ENCODE data around the gene SCFD2. TPM values are rescaled to one million over a fixed set of nuclear protein-coding genes. Genes with fewer than 3 reads are reported as not detected.
"Not testable (repeated sequence)": the region's sequence is repeated elsewhere in the genome, so short reads cannot be mapped to it uniquely, and the experiment has no call there.

Gene SCFD2
- polyA plus RNA-seq, 2 donors, result 4.8 to 8.2 TPM

DNA sequence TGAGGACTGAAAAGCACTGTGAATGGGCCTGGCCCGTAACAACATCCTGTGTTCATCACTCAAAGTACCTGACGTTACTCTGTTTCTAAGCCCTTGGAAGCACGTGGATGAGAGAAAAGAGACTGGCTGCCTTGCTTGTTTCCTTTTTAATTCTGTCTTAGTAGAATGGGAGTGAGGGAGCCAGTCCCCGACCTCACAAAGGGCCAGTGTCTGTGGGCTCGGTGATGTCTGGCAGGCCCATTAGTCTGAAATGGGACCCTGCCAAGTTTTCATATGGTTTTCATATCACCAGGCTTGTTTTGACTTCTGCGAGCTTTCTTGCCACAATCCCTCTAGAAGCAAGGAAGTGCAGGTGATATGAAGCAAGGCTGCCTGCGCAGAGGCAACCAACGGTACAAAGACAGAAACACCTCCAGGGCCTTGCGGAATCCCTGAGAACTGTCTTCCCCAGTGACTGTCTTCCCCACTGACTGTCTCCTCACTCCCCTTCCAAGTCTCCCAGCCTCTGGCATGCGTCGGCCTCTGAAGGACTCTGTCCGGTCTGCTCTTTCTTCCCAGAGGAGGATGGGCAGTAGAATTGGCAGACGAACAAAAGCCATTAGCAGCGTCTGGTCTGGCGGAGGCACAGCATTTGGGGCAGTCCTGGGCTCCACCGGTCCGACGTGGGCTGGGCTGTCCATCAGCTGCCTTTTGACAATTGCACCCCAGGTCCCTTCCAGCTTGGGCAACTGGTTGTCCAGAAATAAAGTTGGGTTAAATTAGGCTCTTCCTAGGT, 524.0 kb downstream of the SCFD2 start:
- Histone ChIP-seq H3K9me3 (ENCODE audit: control insufficient read depth in 2 of 2, insufficient read depth in 1 of 2, low read depth in 1 of 2, low read length in 1 of 2) (no peaks in the 10 kb centered on the region), H3K4me1 (ENCODE audit: control insufficient read depth in 2 of 2, insufficient read depth in 2 of 2, low read length in 1 of 2) (peaks cover 0 to 4% of the 10 kb centered on the region in 2 donors), H3K36me3 (ENCODE audit: control insufficient read depth in 2 of 2, insufficient read depth in 2 of 2, low read length in 1 of 2) (no peaks in the 10 kb centered on the region), H3K27ac (ENCODE audit: low read depth in 2 of 2, low read length in 1 of 2) (no peak overlapping the region), H3K27me3 (ENCODE audit: control insufficient read depth in 1 of 2, insufficient read depth in 2 of 2, low read length in 2 of 2) (no peaks in the 10 kb centered on the region), H3K4me3 (ENCODE audit: low read depth in 1 of 2, low read length in 2 of 2) (no peak overlapping the region)
- 51 to 55% methylated on average over 18 of the region's 18 CpGs for WGBS, 2 donors

DNA sequence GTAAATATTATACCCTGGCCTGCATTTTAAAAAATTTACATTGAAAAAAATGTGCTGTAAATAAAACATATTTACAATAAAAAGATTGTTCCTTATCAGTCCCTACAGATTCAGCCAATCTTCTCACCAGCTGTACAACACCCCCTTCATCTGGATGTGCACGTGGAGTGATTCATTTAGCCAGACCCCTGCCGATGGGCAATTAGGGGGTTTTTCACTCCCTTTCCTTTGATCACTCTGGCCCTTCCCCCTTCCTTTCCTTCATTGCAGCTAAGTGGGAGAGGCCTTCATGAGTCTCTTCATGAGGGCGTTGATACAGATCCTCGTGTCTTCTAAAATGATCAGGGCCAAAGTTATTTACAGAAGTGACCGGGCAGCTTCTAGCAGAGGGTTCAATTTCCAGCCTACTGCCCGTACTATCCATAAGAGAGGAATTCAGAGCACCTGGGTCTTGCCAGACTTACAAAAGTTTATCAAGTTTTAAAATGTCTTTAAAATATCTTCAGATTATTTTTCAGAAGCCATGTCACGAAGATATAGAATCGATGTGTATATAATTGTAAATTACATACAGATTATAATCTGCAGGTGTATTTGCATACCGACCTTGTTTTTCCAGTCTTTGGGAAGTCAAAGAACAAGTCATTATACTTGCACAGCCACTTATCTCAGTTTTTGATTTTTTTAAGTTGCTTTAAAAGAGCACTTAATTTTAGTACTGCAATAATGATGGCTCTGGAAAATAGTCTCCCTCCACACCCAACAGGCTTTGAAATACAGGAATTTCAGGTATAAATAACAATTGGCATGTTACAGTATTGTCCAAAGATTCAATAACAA, 525.1 kb downstream of the SCFD2 start:
- 70 to 78% methylated on average over 9 of the region's 9 CpGs for WGBS, 2 donors
- no peak overlapping the region for H3K4me3 ChIP-seq (ENCODE audit: low read depth in 1 of 2, low read length in 2 of 2)
- no peaks in the 10 kb centered on the region for H3K36me3 ChIP-seq (ENCODE audit: control insufficient read depth in 2 of 2, insufficient read depth in 2 of 2, low read length in 1 of 2)
- H3K27me3 ChIP-seq (ENCODE audit: control insufficient read depth in 1 of 2, insufficient read depth in 2 of 2, low read length in 2 of 2), result no peaks in the 10 kb centered on the region
- H3K9me3 ChIP-seq (ENCODE audit: control insufficient read depth in 2 of 2, insufficient read depth in 1 of 2, low read depth in 1 of 2, low read length in 1 of 2), result no peaks in the 10 kb centered on the region
- no peak overlapping the region for H3K27ac ChIP-seq (ENCODE audit: low read depth in 2 of 2, low read length in 1 of 2)
- peaks cover 0 to 4% of the 10 kb centered on the region in 2 donors for H3K4me1 ChIP-seq (ENCODE audit: control insufficient read depth in 2 of 2, insufficient read depth in 2 of 2, low read length in 1 of 2)

DNA sequence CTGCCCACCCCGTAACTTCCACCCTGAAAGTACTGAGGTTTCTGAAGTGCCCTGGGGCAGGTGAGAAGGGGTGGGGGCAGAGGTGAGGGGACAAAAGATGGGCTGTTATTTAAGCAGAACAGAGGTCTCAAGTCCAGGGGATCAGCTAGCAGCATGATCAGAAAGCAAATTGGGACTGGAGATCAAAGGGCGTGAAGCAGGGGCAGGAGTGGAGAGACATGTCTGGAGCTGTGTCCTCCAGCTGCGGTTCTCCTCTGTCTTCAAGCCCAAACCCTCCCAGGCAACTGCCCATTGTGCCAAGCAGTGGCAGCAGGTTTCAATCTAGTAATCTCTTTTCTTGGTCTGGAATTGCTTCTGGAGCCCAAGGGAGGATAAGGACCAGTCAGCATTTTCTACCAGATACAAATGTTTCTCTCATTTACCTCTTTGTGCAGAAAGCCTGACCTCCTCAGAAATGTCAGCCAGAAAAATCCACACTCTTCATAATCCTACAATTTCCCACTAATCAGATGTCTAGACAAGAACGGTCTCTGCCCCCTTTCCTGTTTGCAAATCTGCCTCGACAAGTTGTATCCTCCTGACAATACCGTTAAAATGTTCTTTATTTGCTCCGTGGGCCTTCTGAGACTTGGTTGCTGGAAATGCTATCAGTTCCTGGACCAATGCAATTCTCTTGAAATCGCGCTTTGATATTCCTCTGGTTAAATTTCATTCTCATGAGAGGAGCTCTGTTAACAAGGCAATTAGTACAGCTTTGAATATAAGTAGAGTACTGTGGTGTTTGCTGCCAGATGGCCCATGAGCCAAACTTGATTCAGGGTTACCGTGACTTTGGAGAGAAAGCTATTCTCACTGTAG, 526.9 kb downstream of the SCFD2 start:
- Histone ChIP-seq H3K9me3 (ENCODE audit: control insufficient read depth in 2 of 2, insufficient read depth in 1 of 2, low read depth in 1 of 2, low read length in 1 of 2) (no peaks in the 10 kb centered on the region), H3K4me3 (ENCODE audit: low read depth in 1 of 2, low read length in 2 of 2) (no peak overlapping the region), H3K36me3 (ENCODE audit: control insufficient read depth in 2 of 2, insufficient read depth in 2 of 2, low read length in 1 of 2) (no peaks in the 10 kb centered on the region), H3K27ac (ENCODE audit: low read depth in 2 of 2, low read length in 1 of 2) (peak overlapping the region; percentile 26 to 43), H3K4me1 (ENCODE audit: control insufficient read depth in 2 of 2, insufficient read depth in 2 of 2, low read length in 1 of 2) (peaks cover 0 to 8% of the 10 kb centered on the region in 2 donors), H3K27me3 (ENCODE audit: control insufficient read depth in 1 of 2, insufficient read depth in 2 of 2, low read length in 2 of 2) (no peaks in the 10 kb centered on the region)
- WGBS, 2 donors, result 45 to 60% methylated on average over 10 of the region's 10 CpGs

DNA sequence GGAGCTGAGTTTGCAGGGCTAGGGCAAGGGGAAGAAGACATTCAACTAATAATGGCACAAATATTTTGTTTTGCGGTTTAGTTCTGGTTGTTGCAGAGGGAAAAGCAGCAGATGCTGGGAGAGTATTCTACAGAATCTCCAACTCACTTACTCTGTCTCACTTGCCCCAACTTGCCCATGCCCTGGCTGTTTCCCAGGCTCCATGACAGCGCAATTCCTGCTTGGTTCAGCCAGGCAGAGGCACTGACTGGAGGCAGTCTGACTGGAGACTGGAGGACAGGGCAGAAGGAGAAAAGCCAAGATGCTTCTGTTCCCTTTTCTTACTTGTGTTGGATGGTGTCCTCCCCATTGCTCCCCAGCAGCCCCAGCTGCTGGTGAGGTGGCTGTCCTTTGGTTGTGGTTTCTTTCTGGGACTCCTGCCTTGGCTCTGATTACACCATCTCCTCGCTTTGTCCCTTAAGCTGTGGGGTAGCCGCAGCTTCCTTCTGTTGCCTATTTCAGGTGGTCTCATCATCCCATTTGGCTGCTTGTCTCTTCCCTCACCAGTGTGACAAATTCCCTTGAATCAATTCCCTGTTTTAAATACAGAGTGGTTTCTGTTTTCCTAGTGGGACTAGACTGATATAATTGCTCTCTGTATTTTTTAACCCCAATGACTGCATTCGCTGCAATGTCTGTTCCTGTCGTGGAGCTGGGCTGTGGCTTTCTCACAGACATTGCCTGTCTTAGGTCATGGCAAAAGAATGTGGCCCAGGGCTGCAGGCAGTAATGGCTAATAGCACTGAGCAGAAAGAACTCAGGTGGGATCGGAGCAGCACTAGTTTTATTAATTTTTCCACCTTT, 527.9 kb downstream of the SCFD2 start:
- H3K4me1 ChIP-seq (ENCODE audit: control insufficient read depth in 2 of 2, insufficient read depth in 2 of 2, low read length in 1 of 2), result peaks cover 0 to 8% of the 10 kb centered on the region in 2 donors
- 55 to 68% methylated on average over 7 of the region's 7 CpGs for WGBS, 2 donors

DNA sequence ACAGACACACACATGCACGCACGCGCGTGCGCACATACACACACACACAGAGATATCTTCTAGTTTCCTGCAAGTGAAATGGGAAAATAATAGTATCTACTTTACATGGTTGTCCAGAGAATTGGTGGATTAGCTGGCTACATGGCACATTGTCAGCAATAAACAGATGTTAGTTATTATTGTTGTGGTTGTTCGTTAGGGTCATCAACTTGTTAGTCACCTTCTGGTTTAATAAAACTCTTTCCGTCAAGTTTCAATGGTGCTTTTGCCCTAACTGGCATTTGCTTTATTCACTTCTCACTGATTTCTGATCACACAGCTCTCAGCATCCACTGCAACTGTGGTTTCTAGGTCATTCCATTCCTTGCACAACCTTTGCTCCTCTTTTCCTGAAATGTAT, 529.2 kb downstream of the SCFD2 start:
- no peaks in the 10 kb centered on the region for H3K9me3 ChIP-seq (ENCODE audit: control insufficient read depth in 2 of 2, insufficient read depth in 1 of 2, low read depth in 1 of 2, low read length in 1 of 2)
- H3K36me3 ChIP-seq (ENCODE audit: control insufficient read depth in 2 of 2, insufficient read depth in 2 of 2, low read length in 1 of 2), result no peaks in the 10 kb centered on the region
- no peak overlapping the region for H3K4me3 ChIP-seq (ENCODE audit: low read depth in 1 of 2, low read length in 2 of 2)
- H3K27me3 ChIP-seq (ENCODE audit: control insufficient read depth in 1 of 2, insufficient read depth in 2 of 2, low read length in 2 of 2), result no peaks in the 10 kb centered on the region
- WGBS, 2 donors, result 89 to 92% methylated on average over 7 of the region's 7 CpGs
- H3K4me1 ChIP-seq (ENCODE audit: control insufficient read depth in 2 of 2, insufficient read depth in 2 of 2, low read length in 1 of 2), result peaks cover 0 to 8% of the 10 kb centered on the region in 2 donors
- H3K27ac ChIP-seq (ENCODE audit: low read depth in 2 of 2, low read length in 1 of 2), result no peak overlapping the region

More for the DNA sequence above, 527.9 kb downstream of the SCFD2 start:
- H3K36me3 ChIP-seq (ENCODE audit: control insufficient read depth in 2 of 2, insufficient read depth in 2 of 2, low read length in 1 of 2), result no peaks in the 10 kb centered on the region
- H3K27ac ChIP-seq (ENCODE audit: low read depth in 2 of 2, low read length in 1 of 2), result peak overlapping the region; percentile 43 to 50
- H3K27me3 ChIP-seq (ENCODE audit: control insufficient read depth in 1 of 2, insufficient read depth in 2 of 2, low read length in 2 of 2), result no peaks in the 10 kb centered on the region
- H3K9me3 ChIP-seq (ENCODE audit: control insufficient read depth in 2 of 2, insufficient read depth in 1 of 2, low read depth in 1 of 2, low read length in 1 of 2), result no peaks in the 10 kb centered on the region
- H3K4me3 ChIP-seq (ENCODE audit: low read depth in 1 of 2, low read length in 2 of 2), result no peak overlapping the region

DNA sequence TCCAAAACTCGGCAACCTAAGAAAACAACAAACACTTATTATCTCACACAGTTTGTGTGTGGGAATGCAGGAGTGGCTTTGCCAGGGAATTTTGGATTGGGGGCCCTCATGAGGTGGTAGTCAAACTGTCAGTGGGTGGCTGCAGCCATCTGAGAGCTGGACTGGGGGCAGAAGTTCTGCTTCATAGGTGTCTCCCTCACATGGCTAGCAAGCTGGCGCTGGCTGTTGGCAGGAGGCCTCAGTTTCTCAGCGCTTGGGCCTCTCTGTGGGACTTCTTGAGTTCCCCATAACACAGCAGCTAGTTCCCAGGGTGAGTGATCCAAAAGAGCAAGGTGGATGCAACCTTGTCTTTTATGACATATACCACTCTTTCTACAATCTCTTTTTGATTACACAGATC, 529.7 kb downstream of the SCFD2 start:
- Histone ChIP-seq H3K36me3 (ENCODE audit: control insufficient read depth in 2 of 2, insufficient read depth in 2 of 2, low read length in 1 of 2) (no peaks in the 10 kb centered on the region), H3K4me1 (ENCODE audit: control insufficient read depth in 2 of 2, insufficient read depth in 2 of 2, low read length in 1 of 2) (peaks cover 0 to 8% of the 10 kb centered on the region in 2 donors), H3K9me3 (ENCODE audit: control insufficient read depth in 2 of 2, insufficient read depth in 1 of 2, low read depth in 1 of 2, low read length in 1 of 2) (no peaks in the 10 kb centered on the region), H3K27me3 (ENCODE audit: control insufficient read depth in 1 of 2, insufficient read depth in 2 of 2, low read length in 2 of 2) (no peaks in the 10 kb centered on the region), H3K27ac (ENCODE audit: low read depth in 2 of 2, low read length in 1 of 2) (no peak overlapping the region), H3K4me3 (ENCODE audit: low read depth in 1 of 2, low read length in 2 of 2) (no peak overlapping the region)
- WGBS, 2 donors, result 89 to 93% methylated on average over 3 of the region's 3 CpGs

DNA sequence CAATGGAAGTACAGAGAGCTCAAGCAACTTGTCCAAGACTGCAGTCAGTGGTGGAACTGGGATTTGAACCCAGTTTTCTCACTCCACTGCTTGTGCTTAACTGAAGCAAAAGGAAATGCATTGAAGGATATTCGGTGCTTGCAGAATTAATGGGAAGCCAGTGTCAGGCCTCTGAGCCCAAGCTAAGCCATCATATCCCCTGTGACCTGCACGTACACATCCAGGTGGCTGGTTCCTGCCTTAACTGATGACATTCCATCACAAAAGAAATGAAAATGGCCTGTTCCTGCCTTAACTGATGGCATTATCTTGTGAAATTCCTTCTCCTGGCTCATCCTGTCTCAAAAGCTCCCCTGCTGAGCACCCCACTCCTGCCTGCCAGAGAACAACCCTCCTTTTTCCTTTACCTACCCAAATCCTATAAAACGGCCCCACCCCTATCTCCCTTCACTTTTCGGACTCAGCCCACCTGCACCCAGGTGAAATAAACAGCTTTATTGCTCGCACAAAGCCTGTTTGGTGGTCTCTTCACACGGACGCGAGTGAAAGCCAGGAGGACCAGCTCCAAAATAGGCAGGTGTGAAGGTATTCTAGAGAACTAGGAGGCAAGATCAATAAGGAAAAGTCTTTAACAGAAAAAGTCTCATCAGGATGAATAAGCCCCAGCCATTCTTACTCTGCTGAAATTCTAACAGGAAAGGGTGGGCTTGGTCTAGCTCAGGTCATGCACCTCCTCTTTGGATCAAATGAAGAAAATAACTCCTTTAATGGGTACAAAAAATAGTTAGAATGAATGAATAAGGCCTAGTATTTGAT, 531.0 kb downstream of the SCFD2 start:
- WGBS, 2 donors, result 91 to 93% methylated on average over 8 of the region's 8 CpGs
- not testable (repeated sequence) for H3K36me3 ChIP-seq (ENCODE audit: control insufficient read depth in 2 of 2, insufficient read depth in 2 of 2, low read length in 1 of 2)

DNA sequence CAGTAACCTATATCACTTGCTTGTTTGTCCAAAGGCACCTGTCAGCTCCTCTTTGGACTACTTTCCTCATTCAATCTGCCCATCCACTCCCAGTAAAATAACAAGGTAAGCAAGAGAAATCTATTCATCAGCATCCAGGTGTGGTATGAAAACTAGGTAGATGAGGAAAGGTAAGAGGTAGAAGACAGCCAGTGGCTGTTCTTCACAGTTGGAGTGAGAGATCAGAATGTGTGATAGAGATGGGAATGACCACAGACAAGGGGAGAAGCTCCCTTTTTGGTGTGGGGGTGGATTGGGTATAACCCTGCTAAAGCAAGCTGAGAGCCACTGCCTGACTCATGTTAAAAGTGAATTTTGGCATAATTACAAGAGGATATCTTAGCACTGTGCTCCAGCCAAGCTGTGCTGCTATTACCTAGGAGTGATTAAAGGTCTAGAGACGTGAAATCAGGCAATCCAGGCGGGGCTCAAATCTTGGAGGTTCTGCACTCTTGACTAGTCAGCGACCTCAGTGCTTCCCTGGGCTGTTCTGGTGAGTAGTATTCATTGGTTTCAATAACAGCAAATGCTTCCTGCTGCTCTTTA, 531.8 kb downstream of the SCFD2 start:
- WGBS, 2 donors, result 45 to 53% methylated on average over 3 of the region's 3 CpGs
- Histone ChIP-seq H3K27me3 (ENCODE audit: control insufficient read depth in 1 of 2, insufficient read depth in 2 of 2, low read length in 2 of 2) (no peaks in the 10 kb centered on the region), H3K9me3 (ENCODE audit: control insufficient read depth in 2 of 2, insufficient read depth in 1 of 2, low read depth in 1 of 2, low read length in 1 of 2) (no peaks in the 10 kb centered on the region), H3K4me1 (ENCODE audit: control insufficient read depth in 2 of 2, insufficient read depth in 2 of 2, low read length in 1 of 2) (peaks cover 0 to 8% of the 10 kb centered on the region in 2 donors), H3K4me3 (ENCODE audit: low read depth in 1 of 2, low read length in 2 of 2) (no peak overlapping the region), H3K36me3 (ENCODE audit: control insufficient read depth in 2 of 2, insufficient read depth in 2 of 2, low read length in 1 of 2) (no peaks in the 10 kb centered on the region), H3K27ac (ENCODE audit: low read depth in 2 of 2, low read length in 1 of 2) (no peak overlapping the region)

More for the DNA sequence above, 531.0 kb downstream of the SCFD2 start:
- not testable (repeated sequence) for H3K27me3 ChIP-seq (ENCODE audit: control insufficient read depth in 1 of 2, insufficient read depth in 2 of 2, low read length in 2 of 2); H3K4me3 ChIP-seq (ENCODE audit: low read depth in 1 of 2, low read length in 2 of 2); H3K9me3 ChIP-seq (ENCODE audit: control insufficient read depth in 2 of 2, insufficient read depth in 1 of 2, low read depth in 1 of 2, low read length in 1 of 2); H3K4me1 ChIP-seq (ENCODE audit: control insufficient read depth in 2 of 2, insufficient read depth in 2 of 2, low read length in 1 of 2); H3K27ac ChIP-seq (ENCODE audit: low read depth in 2 of 2, low read length in 1 of 2)

All from esophagus (tissue), 2 donors.